H54 (cell line): ENCODE measurements around the gene ZNF600.
"Not testable (repeated sequence)": the region's sequence is repeated elsewhere in the genome, so short reads cannot be mapped to it uniquely, and the experiment has no call there.

Experiments used
- DNase-seq: peaks from one replicate; pipeline ENCODE4 v3.0.0; 2011; ENCODE audit warnings: low spot score, mixed read lengths; ENCODE audit not compliant: insufficient read length
- FAIRE-seq: peaks from 3 replicates; lab custom pipeline; 2011; peaks lifted over from hg19 to GRCh38; lab: Jason Lieb, UNC
- POLR2A ChIP-seq: IDR thresholded peaks from 2 replicates; pipeline ENCODE4 v1.6.1; 2011; ENCODE audit warnings: low read depth, mild to moderate bottlenecking, low read length

ZNF600 gene

GRCh38 chr19:52786464-52787354, at the start of gene ZNF600:
ZNF600 (minus strand) TSS chr19:52786791; CDS start chr19:52778888, 7,903 bp downstream.
- peak; percentile 82 for DNase-seq
- FAIRE-seq = peak; percentile 81
- peak; percentile 65 for TF ChIP-seq POLR2A

GRCh38 chr19:52834289-52834688, 47.7 kb upstream of the ZNF600 start:
- DNase-seq, FAIRE-seq: not testable (repeated sequence)

GRCh38 chr19:52833541-52833940, 47.0 kb upstream of the ZNF600 start:
- not testable (repeated sequence) for FAIRE-seq

GRCh38 chr19:52829866-52830265, 43.3 kb upstream of the ZNF600 start:
- not testable (repeated sequence) for FAIRE-seq, DNase-seq

More at GRCh38 chr19:52833541-52833940, 47.0 kb upstream of the ZNF600 start:
- not testable (repeated sequence) for DNase-seq

GRCh38 chr19:52825765-52826164, 39.2 kb upstream of the ZNF600 start:
- DNase-seq = no peak
- TF ChIP-seq POLR2A = no peak
- FAIRE-seq = no peak

- no peak for DNase-seq
- FAIRE-seq = no peak
- TF ChIP-seq POLR2A = no peak
Measured at GRCh38 chr19:52823676-52824075, 37.1 kb upstream of the ZNF600 start.

- FAIRE-seq = peak; percentile 86
- peak; percentile 64 for DNase-seq
- TF ChIP-seq POLR2A = peak; percentile 53; the same call in 1 of the 2 replicates
Measured at GRCh38 chr19:52821204-52821960, 34.8 kb upstream of the ZNF600 start, which contains the start of gene ZNF28. ZNF28 (minus strand) TSS chr19:52821633; CDS start chr19:52817958, 3,675 bp downstream.

GRCh38 chr19:52820472-52821203, 34.0 kb upstream of the ZNF600 start:
- not testable (repeated sequence) for DNase-seq, FAIRE-seq

GRCh38 chr19:52809801-52810200, 23.2 kb upstream of the ZNF600 start:
- FAIRE-seq = no peak
- no peak for DNase-seq
- TF ChIP-seq POLR2A = no peak

GRCh38 chr19:52799950-52800640, 13.5 kb upstream of the ZNF600 start:
- not testable (repeated sequence) for FAIRE-seq, DNase-seq

GRCh38 chr19:52789440-52789839, 2.8 kb upstream of the ZNF600 start:
- no peak for TF ChIP-seq POLR2A
- FAIRE-seq (no peak), DNase-seq (no peak)

GRCh38 chr19:52786078-52786463, 520 bp downstream of the ZNF600 start:
- TF ChIP-seq POLR2A = no peak
- DNase-seq (no peak), FAIRE-seq (no peak)

GRCh38 chr19:52785506-52785905, 1.1 kb downstream of the ZNF600 start:
- FAIRE-seq (no peak), DNase-seq (no peak)
- TF ChIP-seq POLR2A = no peak

- FAIRE-seq, DNase-seq: not testable (repeated sequence)
Measured at GRCh38 chr19:52782864-52783263, 3.7 kb downstream of the ZNF600 start.
